GM12878 (cell line): Measurements from ENCODE around the gene ODF2L. TPM values are rescaled to one million over a fixed set of nuclear protein-coding genes. Genes with fewer than 3 reads are reported as not detected.

Experiments
- ATAC-seq: fragments of 200-7000 bp; cut with Tn5 transposase; 3 replicates; pipeline ENCODE4 v1.9.1; 2020; ENCODE audit warnings: mild to moderate bottlenecking, moderate library complexity
- BruUV-seq: library from RNA; stranded (reverse); fragments of 400-500 nt; replicated peaks from 2 replicates; lab custom pipeline; 2021; lab: Mats Ljungman, UMichigan
- CTCF ChIA-PET: fragments of 300-600 bp; sonication (Branson Sonifier 250); formaldehyde crosslinking; extraction: SDS; loops from one replicate; lab custom pipeline; 2021; ENCODE audit warnings: inconsistent platforms; lab: Yijun Ruan, JAX
- POLR2A ChIA-PET: fragments of 350-600 bp; formaldehyde crosslinking; extraction: SDS; loops from one replicate; lab custom pipeline; 2021; ENCODE audit warnings: inconsistent platforms; lab: Charles Lee
- RAD21 ChIA-PET: fragments of 300-600 bp; sonication (Branson Sonifier 250); formaldehyde crosslinking; loops from one replicate; lab custom pipeline; 2023; ENCODE audit warnings: antibody characterized with exemption; ENCODE audit not compliant: unreplicated experiment; lab: Charles Lee
- SMC1A ChIA-PET: fragments of 300-600 bp; sonication (Branson Sonifier 250); formaldehyde crosslinking; loops from one replicate; lab custom pipeline; 2023; ENCODE audit not compliant: unreplicated experiment, uncharacterized antibody; lab: Charles Lee
- DNase-seq: peaks from one replicate; pipeline ENCODE4 v3.0.0-alpha.2; 2011; ENCODE audit warnings: low read depth, low spot score
- FAIRE-seq: peaks from 3 replicates; lab custom pipeline; 2011; peaks lifted over from hg19 to GRCh38; lab: Jason Lieb, UNC
- H2AFZ ChIP-seq: 2 replicates; pipeline ENCODE4 v1.6.0; 2011; ENCODE audit warnings: low read depth, low read length, control low read depth; ENCODE audit not compliant: control insufficient read depth
- H3K27ac ChIP-seq: 2 replicates; pipeline ENCODE4 v1.5.1; 2011; ENCODE audit warnings: control low read depth; ENCODE audit not compliant: control insufficient read depth, insufficient read depth
- H3K27me3 ChIP-seq, 2 experiments: replicated peaks in 1 of 2; 2 replicates each; pipeline versions ENCODE4 v1.6.0 to v1.6.1; 2011; ENCODE audit warnings: low read length in 1 of 2; ENCODE audit not compliant: control insufficient read depth in 2 of 2, insufficient read depth in 2 of 2
- H3K36me3 ChIP-seq, 2 experiments: 2 replicates each; pipeline ENCODE4 v1.5.1; 2011; ENCODE audit warnings: low read length in 1 of 2; ENCODE audit not compliant: control insufficient read depth in 2 of 2, insufficient read depth in 2 of 2
- H3K4me1 ChIP-seq: 2 replicates; pipeline ENCODE4 v1.6.1; 2011; ENCODE audit warnings: mild to moderate bottlenecking, low read length, moderate library complexity, mixed read lengths; ENCODE audit not compliant: control insufficient read depth, insufficient read depth
- H3K4me2 ChIP-seq: 2 replicates; pipeline ENCODE4 v1.6.0; 2011; ENCODE audit warnings: control low read depth; ENCODE audit not compliant: control insufficient read depth, insufficient read depth
- H3K4me3 ChIP-seq: fragments of 200-600 bp; sonication (generic); 2 replicates; pipeline ENCODE4 v1.5.1; 2016
- H3K79me2 ChIP-seq: 2 replicates; pipeline ENCODE4 v1.6.0; 2011; ENCODE audit warnings: low read length; ENCODE audit not compliant: control insufficient read depth, insufficient read depth
- H3K9ac ChIP-seq: 2 replicates; pipeline ENCODE4 v1.8.0; 2011; ENCODE audit warnings: low read length, control low read depth, mixed read lengths; ENCODE audit not compliant: control insufficient read depth, insufficient read depth
- H3K9me3 ChIP-seq: replicated peaks from 3 replicates; pipeline ENCODE4 v1.5.1; 2011; ENCODE audit warnings: mild to moderate bottlenecking, low read length; ENCODE audit not compliant: control insufficient read depth, insufficient read depth
- H4K20me1 ChIP-seq: 2 replicates; pipeline ENCODE4 v1.6.0; 2011; ENCODE audit not compliant: control insufficient read depth, insufficient read depth
- BRCA1 ChIP-seq: IDR thresholded peaks from 2 replicates; pipeline ENCODE4 v1.6.1; 2011; ENCODE audit warnings: low read depth, low read length, improper control_type of control experiment
- CEBPZ ChIP-seq: fragments of 150-350 bp; IDR thresholded peaks from 2 replicates; pipeline ENCODE4 v1.6.1; 2016; ENCODE audit warnings: low read depth, low read length
- EED ChIP-seq: sonication (generic); IDR thresholded peaks from 2 replicates; pipeline ENCODE4 v1.6.1; 2016; ENCODE audit warnings: antibody characterized with exemption, low read depth
- EP300 ChIP-seq, 2 experiments: fragments of 150-350 bp in 1 of 2; IDR thresholded peaks; 2 replicates each; pipeline ENCODE4 v1.6.1; 2011 to 2012; ENCODE audit warnings: low read depth in 2 of 2, low read length in 2 of 2, borderline replicate concordance in 1 of 2, improper control_type of control experiment in 1 of 2, inconsistent platforms in 1 of 2; ENCODE audit not compliant: control insufficient read depth in 1 of 2
- ESRRA ChIP-seq: IDR thresholded peaks from 2 replicates; pipeline ENCODE4 v1.6.1; 2012; ENCODE audit warnings: mild to moderate bottlenecking, low read length, improper control_type of control experiment
- MLLT1 ChIP-seq: fragments of 450-650 bp; IDR thresholded peaks from 2 replicates; pipeline ENCODE4 v1.6.1; 2016; ENCODE audit warnings: mild to moderate bottlenecking
- MYB ChIP-seq: fragments of 150-350 bp; IDR thresholded peaks from 2 replicates; pipeline ENCODE4 v1.6.1; 2014; ENCODE audit warnings: mild to moderate bottlenecking, low read depth, low read length, borderline replicate concordance
- NR2F1 ChIP-seq: fragments of 450-650 bp; conservative IDR thresholded peaks from 2 replicates; pipeline ENCODE4 v1.6.1; 2017; ENCODE audit warnings: mild to moderate bottlenecking
- PAX8 ChIP-seq: fragments of 450-650 bp; IDR thresholded peaks from 2 replicates; pipeline ENCODE4 v1.6.1; 2017; ENCODE audit warnings: mild to moderate bottlenecking, moderate library complexity
- RELB ChIP-seq: fragments of 450-650 bp; IDR thresholded peaks from 2 replicates; pipeline ENCODE4 v1.6.1; 2017; ENCODE audit warnings: low read depth, mild to moderate bottlenecking, moderate library complexity
- SMAD5 ChIP-seq: IDR thresholded peaks from 2 replicates; pipeline ENCODE4 v1.6.1; 2016; ENCODE audit warnings: antibody characterized with exemption, low read depth
- SMC3 ChIP-seq: IDR thresholded peaks from 2 replicates; pipeline ENCODE4 v1.6.1; 2011; ENCODE audit warnings: low read length, improper control_type of control experiment, borderline replicate concordance
- SP1 ChIP-seq: IDR thresholded peaks from one replicate; pipeline ENCODE4 v1.6.1; 2011; ENCODE audit warnings: low read depth, low read length
- YY1 ChIP-seq: IDR thresholded peaks from 2 replicates; pipeline ENCODE4 v1.6.1; 2011; ENCODE audit warnings: low read depth, mild to moderate bottlenecking, low read length
- ZBTB40 ChIP-seq: fragments of 450-650 bp; IDR thresholded peaks from 2 replicates; pipeline ENCODE4 v1.6.1; 2016; ENCODE audit warnings: mild to moderate bottlenecking, moderate library complexity, borderline replicate concordance
- ZNF24 ChIP-seq: fragments of 450-650 bp; IDR thresholded peaks from 2 replicates; pipeline ENCODE4 v1.6.1; 2017; ENCODE audit warnings: antibody characterized with exemption, mild to moderate bottlenecking
- WGBS: methylation state at CpG from one replicate; pipeline ENCODE4 v1.1.6; 2016; ENCODE audit warnings: low lambda C conversion rate; ENCODE audit not compliant: insufficient replicate concordance, insufficient coverage; ENCODE audit errors: missing lambda C conversion rate; 5-methylcytosine and 5-hydroxymethylcytosine counted together
- in situ Hi-C: fragments of 300-500 bp; cut with MboI; formaldehyde crosslinking; loops from 9 replicates; pipeline ENCODE4 v1.14.3; 2018; ENCODE audit warnings: mixed read lengths
- intact Hi-C: fragments of 100-400 bp; cut with micrococcal nuclease; formaldehyde crosslinking; loops from one replicate; pipeline ENCODE4 v1.14.2; 2022; ENCODE audit not compliant: unreplicated experiment
- polyA plus RNA-seq, 11 experiments: library from polyadenylated mRNA; depleted of rRNA in 4 of 11; unstranded in 6 of 11; stranded (reverse) in 5 of 11; fragments of >200 nt; fragmentation: Nextera tagmentation in 4 of 11; fragmentation: Illumina TruSeq in 1 of 11; extraction: Ambion mirVana in 4 of 11; extraction: Trizol in 1 of 11; gene quantifications; 1 replicate in 1 of 11; 2 replicates in 10 of 11; pipeline versions ENCODE4 v1.2.1 to v1.2.3, GENCODE V29; 2011 to 2016; ENCODE audit warnings: inconsistent platforms in 2 of 11, missing spikeins in 2 of 11, low read depth in 1 of 11
- total RNA-seq, 4 experiments: library from RNA; depleted of rRNA in 3 of 4; stranded (reverse); fragments of >200 nt in 3 of 4; fragmentation: Illumina TruSeq in 1 of 4; extraction: Trizol in 1 of 4; gene quantifications; 2 replicates each; pipeline versions ENCODE4 v1.2.1 to v1.2.3, GENCODE V29; 2013 to 2021

The ODF2L gene
- total and polyA plus RNA-seq, 10 of the 15 experiments (the other 5 are each of a cell fraction or from before 2014, with no cell fraction given): 10.4 to 29.5 (median 18.5) TPM

- H3K27ac ChIP-seq: no peak overlapping the region
- H3K4me3 ChIP-seq: no peak overlapping the region
- ATAC-seq: no peak
- no peaks in the 10 kb centered on the region for H3K4me1 ChIP-seq
- RAD21 ChIA-PET: no interaction called here
- H3K9ac ChIP-seq: no peak overlapping the region
- 100% methylated on average over 1 of the region's 1 CpG for WGBS
- no TSS peak for BruUV-seq
- no peaks in the 10 kb centered on the region for H3K36me3 ChIP-seq
- POLR2A ChIA-PET: no interaction called here
- no peak for FAIRE-seq
- no peak for DNase-seq
- in situ Hi-C loops (no loop called here), intact Hi-C loops (no loop called here)
- H3K79me2 ChIP-seq: no peaks in the 10 kb centered on the region
- H3K9me3 ChIP-seq: no peaks in the 10 kb centered on the region
- no peak overlapping the region for H2AFZ ChIP-seq
- no peaks in the 10 kb centered on the region for H3K27me3 ChIP-seq
- no peaks in the 10 kb centered on the region for H4K20me1 ChIP-seq
- H3K4me2 ChIP-seq: no peak overlapping the region
- SMC1A ChIA-PET: no interaction called here
- CTCF ChIA-PET: no interaction called here
- no peak for TF ChIP-seq SMC3
- TF ChIP-seq YY1: no peak
- no peak for TF ChIP-seq MLLT1
- TF ChIP-seq NR2F1: no peak
- no peak for TF ChIP-seq SP1
- no peak for TF ChIP-seq RELB
- TF ChIP-seq BRCA1: no peak
- TF ChIP-seq EP300 (IDR thresholded peaks at IDR 0.05; ENCODE audit: borderline replicate concordance in 1 of 2, control insufficient read depth in 1 of 2, low read depth in 2 of 2, low read length in 2 of 2): no peak
- no peak for TF ChIP-seq EED
- no peak for TF ChIP-seq CEBPZ
- TF ChIP-seq PAX8: no peak
- TF ChIP-seq MYB: no peak
- TF ChIP-seq ZNF24: no peak
- no peak for TF ChIP-seq SMAD5
- no peak for TF ChIP-seq ZBTB40
- TF ChIP-seq ESRRA: no peak
Observed at GRCh38 chr1:86346388-86346787, 49.7 kb downstream of the ODF2L start.
